Activated naive CD4-positive, alpha-beta T cell treated with anti-CD3 and anti-CD28 coated beads, Interleukin-2, amount 50 U/mL, for 72 hours (primary cell): Measurements from ENCODE around the gene NBPF1. TPM values are rescaled to one million over a fixed set of nuclear protein-coding genes. Genes with fewer than 3 reads are reported as not detected.
"Not testable (repeated sequence)": the region's sequence is repeated elsewhere in the genome, so short reads cannot be mapped to it uniquely, and the experiment has no call there.

Source experiments
- ATAC-seq, 2 donors: fragments of 150-1000 bp; cut with Tn5 transposase; 2 replicates each; pipeline ENCODE4 v1.10.0; 2021; ENCODE audit warnings: mild to moderate bottlenecking in 2 of 2, moderate library complexity in 2 of 2
- DNase-seq, 2 donors: peaks; one replicate each; pipeline ENCODE4 v3.0.0; 2021 to 2022; ENCODE audit warnings: low spot score in 2 of 2
- H3K27ac Mint-ChIP-seq, 2 donors: one replicate each; pipeline ENCODE4 v1.8.0; 2022; ENCODE audit warnings: mild to moderate bottlenecking in 2 of 2, mixed read lengths in 2 of 2
- H3K36me3 Mint-ChIP-seq, 2 donors: one replicate each; pipeline ENCODE4 v1.8.0; 2022; ENCODE audit warnings: mixed read lengths in 2 of 2
- H3K9me3 Mint-ChIP-seq, 2 donors: one replicate each; pipeline ENCODE4 v1.8.0; 2022; ENCODE audit warnings: mixed read lengths in 2 of 2
- total RNA-seq, 2 donors: library from RNA; stranded (reverse); gene quantifications; one replicate each; pipeline ENCODE4 v1.2.3, GENCODE V29; 2022

Gene NBPF1
- total RNA-seq, 2 donors from 2014 or later, result 6.2 to 6.5 TPM

GRCh38 chr1:16602336-16603011 lies 10.9 kb downstream of the NBPF1 start:
- H3K9me3 Mint-ChIP-seq, DNase-seq, H3K36me3 Mint-ChIP-seq, H3K27ac Mint-ChIP-seq: not testable (repeated sequence)
- ATAC-seq, result peak; percentile 83 to 86

- H3K9me3 Mint-ChIP-seq, DNase-seq, ATAC-seq, H3K36me3 Mint-ChIP-seq, H3K27ac Mint-ChIP-seq: not testable (repeated sequence)
Measured at GRCh38 chr1:16600855-16601786, 12.2 kb downstream of the NBPF1 start.

- not testable (repeated sequence) for DNase-seq, H3K36me3 Mint-ChIP-seq, ATAC-seq, H3K27ac Mint-ChIP-seq, H3K9me3 Mint-ChIP-seq
Measured at GRCh38 chr1:16599326-16599725, 14.0 kb downstream of the NBPF1 start.

GRCh38 chr1:16595216-16595615 lies 18.1 kb downstream of the NBPF1 start:
- not testable (repeated sequence) for DNase-seq, H3K36me3 Mint-ChIP-seq, ATAC-seq, H3K27ac Mint-ChIP-seq, H3K9me3 Mint-ChIP-seq

- DNase-seq, ATAC-seq, H3K9me3 Mint-ChIP-seq, H3K27ac Mint-ChIP-seq, H3K36me3 Mint-ChIP-seq: not testable (repeated sequence)
Measured at GRCh38 chr1:16591845-16592244, 21.5 kb downstream of the NBPF1 start.

GRCh38 chr1:16588081-16588480 lies 25.3 kb downstream of the NBPF1 start:
- not testable (repeated sequence) for H3K36me3 Mint-ChIP-seq, H3K9me3 Mint-ChIP-seq, DNase-seq, ATAC-seq, H3K27ac Mint-ChIP-seq

GRCh38 chr1:16587639-16588038 lies 25.7 kb downstream of the NBPF1 start:
- H3K36me3 Mint-ChIP-seq, H3K9me3 Mint-ChIP-seq, DNase-seq, ATAC-seq, H3K27ac Mint-ChIP-seq: not testable (repeated sequence)

- ATAC-seq, H3K27ac Mint-ChIP-seq, DNase-seq, H3K36me3 Mint-ChIP-seq, H3K9me3 Mint-ChIP-seq: not testable (repeated sequence)
Measured at GRCh38 chr1:16565324-16565723, 48.0 kb downstream of the NBPF1 start.

- not testable (repeated sequence) for ATAC-seq, H3K27ac Mint-ChIP-seq, DNase-seq, H3K36me3 Mint-ChIP-seq, H3K9me3 Mint-ChIP-seq
Measured at GRCh38 chr1:16561035-16561434, 52.3 kb downstream of the NBPF1 start.

- DNase-seq, H3K27ac Mint-ChIP-seq, ATAC-seq, H3K36me3 Mint-ChIP-seq, H3K9me3 Mint-ChIP-seq: not testable (repeated sequence)
Measured at GRCh38 chr1:16560498-16560897, 52.9 kb downstream of the NBPF1 start.

- H3K36me3 Mint-ChIP-seq, ATAC-seq: not testable (repeated sequence)
Measured at GRCh38 chr1:16559688-16560087, 53.7 kb downstream of the NBPF1 start.

GRCh38 chr1:16557034-16557433 lies 56.3 kb downstream of the NBPF1 start:
- ATAC-seq, H3K27ac Mint-ChIP-seq, H3K9me3 Mint-ChIP-seq, H3K36me3 Mint-ChIP-seq, DNase-seq: not testable (repeated sequence)

More at GRCh38 chr1:16559688-16560087, 53.7 kb downstream of the NBPF1 start:
- H3K9me3 Mint-ChIP-seq, DNase-seq, H3K27ac Mint-ChIP-seq: not testable (repeated sequence)

- ATAC-seq, H3K9me3 Mint-ChIP-seq, H3K27ac Mint-ChIP-seq, H3K36me3 Mint-ChIP-seq, DNase-seq: not testable (repeated sequence)
Measured at GRCh38 chr1:16553244-16553643, 60.1 kb downstream of the NBPF1 start.

- not testable (repeated sequence) for H3K27ac Mint-ChIP-seq, DNase-seq, ATAC-seq, H3K36me3 Mint-ChIP-seq, H3K9me3 Mint-ChIP-seq
Measured at GRCh38 chr1:16550212-16550918, 63.0 kb downstream of the NBPF1 start.

GRCh38 chr1:16549545-16549944 lies 63.8 kb downstream of the NBPF1 start:
- not testable (repeated sequence) for H3K27ac Mint-ChIP-seq, ATAC-seq, DNase-seq, H3K9me3 Mint-ChIP-seq, H3K36me3 Mint-ChIP-seq

GRCh38 chr1:16547502-16548241 lies 65.7 kb downstream of the NBPF1 start:
- not testable (repeated sequence) for H3K9me3 Mint-ChIP-seq, H3K36me3 Mint-ChIP-seq, ATAC-seq, DNase-seq, H3K27ac Mint-ChIP-seq
